HG03039 (cell line): Measurements from ENCODE around the gene MGME1.
"Not testable (repeated sequence)": the region's sequence is repeated elsewhere in the genome, so short reads cannot be mapped to it uniquely, and the experiment has no call there.

Experiments
- ATAC-seq: cut with Tn5 transposase; IDR thresholded peaks from one replicate; pipeline ENCODE4 v1.9.1; 2021; ENCODE audit warnings: mild to moderate bottlenecking, moderate library complexity; ENCODE audit not compliant: unreplicated experiment

The MGME1 gene

GRCh38 chr20:18018100-18018499 lies 49.3 kb downstream of the MGME1 start:
- ATAC-seq: no peak

- ATAC-seq: no peak
These were observed 50.2 kb downstream of the MGME1 start for GRCh38 chr20:18019068-18019467.

GRCh38 chr20:18020931-18021330 lies 52.1 kb downstream of the MGME1 start:
- no peak for ATAC-seq

GRCh38 chr20:18024606-18025127 lies 55.8 kb downstream of the MGME1 start:
- no peak for ATAC-seq

GRCh38 chr20:18027011-18027410 lies 58.2 kb downstream of the MGME1 start:
- not testable (repeated sequence) for ATAC-seq

- no peak for ATAC-seq
These were observed 61.2 kb downstream of the MGME1 start for GRCh38 chr20:18030020-18030419.

- no peak for ATAC-seq
These were observed 62.2 kb downstream of the MGME1 start for GRCh38 chr20:18031050-18031449.

GRCh38 chr20:18031888-18032509 lies 63.2 kb downstream of the MGME1 start:
- no peak for ATAC-seq

GRCh38 chr20:18032977-18033892 lies 64.4 kb downstream of the MGME1 start:
- no peak for ATAC-seq

GRCh38 chr20:18034039-18034438 lies 65.2 kb downstream of the MGME1 start:
- ATAC-seq: no peak

GRCh38 chr20:18039063-18039462 lies 70.2 kb downstream of the MGME1 start:
- ATAC-seq: no peak
